Fibroblast of lung (primary cell): ENCODE results near the gene C19orf33. TPM values are rescaled to one million over a fixed set of nuclear protein-coding genes. Genes with fewer than 3 reads are reported as not detected.

Source experiments
- DNase-seq, 2 donors: peaks; one replicate each; pipeline versions ENCODE4 v3.0.0 to v3.0.0-alpha.2; 2010; ENCODE audit warnings: low read depth in 2 of 2
- H2AFZ ChIP-seq: 2 replicates; pipeline ENCODE4 v1.5.1; 2012; ENCODE audit warnings: low read length, control low read depth, inconsistent platforms
- H3K27ac ChIP-seq: 2 replicates; pipeline ENCODE4 v1.5.1; 2011; ENCODE audit warnings: low read length, control low read depth; ENCODE audit not compliant: insufficient read depth
- H3K27me3 ChIP-seq: 2 replicates; pipeline ENCODE4 v1.5.1; 2011; ENCODE audit warnings: mild to moderate bottlenecking, low read length; ENCODE audit not compliant: control insufficient read depth, insufficient read depth
- H3K36me3 ChIP-seq: 2 replicates; pipeline ENCODE4 v1.5.1; 2011; ENCODE audit warnings: low read length; ENCODE audit not compliant: control insufficient read depth, insufficient read depth
- H3K4me1 ChIP-seq: 2 replicates; pipeline ENCODE4 v1.5.1; 2011; ENCODE audit warnings: low read length; ENCODE audit not compliant: control insufficient read depth, insufficient read depth; ENCODE audit errors: extremely low read depth
- H3K4me2 ChIP-seq: 2 replicates; pipeline ENCODE4 v1.5.1; 2011; ENCODE audit warnings: low read length, control low read depth; ENCODE audit not compliant: insufficient read depth; ENCODE audit errors: extremely low read depth
- H3K4me3 ChIP-seq, 4 experiments: fragments of 200-600 bp in 1 of 4; sonication (generic) in 1 of 4; replicated peaks in 1 of 4; 2 replicates each; pipeline ENCODE4 v1.5.1; 2011 to 2016; ENCODE audit warnings: low read length in 4 of 4, low read depth in 3 of 4, mild to moderate bottlenecking in 3 of 4, control low read depth in 2 of 4, inconsistent platforms in 1 of 4, mixed read lengths in 1 of 4; ENCODE audit not compliant: insufficient read depth in 1 of 4; ENCODE audit errors: control extremely low read depth in 1 of 4
- H3K79me2 ChIP-seq: 2 replicates; pipeline ENCODE4 v1.5.1; 2012; ENCODE audit warnings: mild to moderate bottlenecking, low read length, inconsistent platforms; ENCODE audit not compliant: control insufficient read depth, insufficient read depth
- H3K9ac ChIP-seq: 2 replicates; pipeline ENCODE4 v1.5.1; 2011; ENCODE audit warnings: mild to moderate bottlenecking, low read length, control low read depth; ENCODE audit not compliant: insufficient read depth
- H3K9me3 ChIP-seq: 2 replicates; pipeline ENCODE4 v1.5.1; 2012; ENCODE audit warnings: low read depth, low read length; ENCODE audit not compliant: control insufficient read depth, insufficient read depth
- H4K20me1 ChIP-seq: 2 replicates; pipeline ENCODE4 v1.5.1; 2011; ENCODE audit warnings: low read length; ENCODE audit not compliant: control insufficient read depth, insufficient read depth; ENCODE audit errors: extremely low read depth
- CTCF ChIP-seq, 2 donors: IDR thresholded peaks in 1 of 2; conservative IDR thresholded peaks in 1 of 2; 1 replicate in 1 of 2; 2 replicates in 1 of 2; pipeline ENCODE4 v1.5.1; 2011 to 2012; ENCODE audit warnings: low read length in 2 of 2, control low read depth in 1 of 2, inconsistent platforms in 1 of 2, low read depth in 1 of 2, mild to moderate bottlenecking in 1 of 2
- EZH2 ChIP-seq: IDR thresholded peaks from 2 replicates; pipeline ENCODE4 v1.5.1; 2012; ENCODE audit warnings: low read length, control low read depth, mild to moderate bottlenecking; ENCODE audit errors: missing control alignments
- polyA plus RNA-seq, 2 donors: library from polyadenylated mRNA; depleted of rRNA in 1 of 2; stranded (reverse) in 1 of 2; unstranded in 1 of 2; fragments of >200 nt; gene quantifications; 2 replicates each; pipeline ENCODE4 v1.2.1, GENCODE V29; 2011 to 2012; ENCODE audit warnings: missing spikeins in 1 of 2
- total RNA-seq: library from RNA; depleted of rRNA; stranded (reverse); fragments of >200 nt; gene quantifications from 2 replicates; pipeline ENCODE4 v1.2.1, GENCODE V29; 2014

Gene C19orf33
- total and polyA plus RNA-seq, 2 donors (not counting 1 experiment from before 2014, with no cell fraction given) = not detected

- Histone ChIP-seq H3K79me2 (peaks cover 19% of the 10 kb centered on the region), H3K4me2 (no peak overlapping the region), H3K36me3 (peaks cover 13% of the 10 kb centered on the region), H3K9me3 (no peaks in the 10 kb centered on the region), H3K9ac (no peak overlapping the region), H4K20me1 (no peaks in the 10 kb centered on the region), H3K27me3 (no peaks in the 10 kb centered on the region), H3K4me1 (no peaks in the 10 kb centered on the region), H3K27ac (no peak overlapping the region), H3K4me3 (no peak overlapping the region), H2AFZ (no peak overlapping the region)
- DNase-seq = no peak
- TF ChIP-seq CTCF (conservative IDR thresholded peaks at IDR 0.05 in 1 of 2, IDR thresholded peaks at IDR 0.05 in 1 of 2; ENCODE audit: low read depth in 1 of 2, low read length in 2 of 2) = no peak
- no peak for TF ChIP-seq EZH2
Measured at GRCh38 chr19:38310279-38310670, 6.2 kb downstream of the C19orf33 start.

- H3K27ac ChIP-seq = no peak overlapping the region
- peaks cover 12% of the 10 kb centered on the region for H3K36me3 ChIP-seq
- no peaks in the 10 kb centered on the region for H3K9me3 ChIP-seq
- no peak overlapping the region for H3K9ac ChIP-seq
- no peak overlapping the region for H2AFZ ChIP-seq
- TF ChIP-seq CTCF (conservative IDR thresholded peaks at IDR 0.05 in 1 of 2, IDR thresholded peaks at IDR 0.05 in 1 of 2; ENCODE audit: low read depth in 1 of 2, low read length in 2 of 2) (no peak), EZH2 (no peak)
- H3K4me2 ChIP-seq = no peak overlapping the region
- no peak for DNase-seq
- H3K4me3 ChIP-seq = no peak overlapping the region
- no peaks in the 10 kb centered on the region for H4K20me1 ChIP-seq
- no peaks in the 10 kb centered on the region for H3K4me1 ChIP-seq
- H3K27me3 ChIP-seq = no peaks in the 10 kb centered on the region
- peaks cover 19% of the 10 kb centered on the region for H3K79me2 ChIP-seq
Measured at GRCh38 chr19:38310986-38311385, 6.9 kb downstream of the C19orf33 start.

GRCh38 chr19:38315657-38316476 is 11.8 kb downstream of the C19orf33 start, which contains the start of gene YIF1B:
YIF1B (minus strand) TSS chr19:38315947; CDS start chr19:38315917, 30 bp downstream.
- H3K4me1 ChIP-seq = peaks cover 7% of the 10 kb centered on the region
- peak within 1 kb of the TSS; percentile 93 for H3K4me2 ChIP-seq
- DNase-seq = peak; percentile 98
- peaks cover 23% of the 10 kb centered on the region for H3K79me2 ChIP-seq
- H3K9ac ChIP-seq = peak within 1 kb of the TSS; percentile 53
- TF ChIP-seq CTCF (conservative IDR thresholded peaks at IDR 0.05 in 1 of 2, IDR thresholded peaks at IDR 0.05 in 1 of 2; ENCODE audit: low read depth in 1 of 2, low read length in 2 of 2) (no peak), EZH2 (no peak)
- no peaks in the 10 kb centered on the region for H3K36me3 ChIP-seq
- H2AFZ ChIP-seq = peak within 1 kb of the TSS; percentile 45
- peak within 1 kb of the TSS; percentile 48 to 89 (median 72) for H3K4me3 ChIP-seq
- peak within 1 kb of the TSS; percentile 68 for H3K27ac ChIP-seq
- no peaks in the 10 kb centered on the region for H3K27me3 ChIP-seq
- no peaks in the 10 kb centered on the region for H3K9me3 ChIP-seq
- no peaks in the 10 kb centered on the region for H4K20me1 ChIP-seq
